GM19043 (cell line): Measurements from ENCODE around the gene CCDC144A.
A peak's percentile ranks its signal among the peaks of the same experiment; 100 is the strongest.
"Not testable (repeated sequence)": the region's sequence is repeated elsewhere in the genome, so short reads cannot be mapped to it uniquely, and the experiment has no call there.

Source experiments
- ATAC-seq: cut with Tn5 transposase; IDR thresholded peaks from one replicate; pipeline ENCODE4 v1.9.1; 2021; ENCODE audit warnings: low read depth; ENCODE audit not compliant: unreplicated experiment

The CCDC144A gene, protein sequence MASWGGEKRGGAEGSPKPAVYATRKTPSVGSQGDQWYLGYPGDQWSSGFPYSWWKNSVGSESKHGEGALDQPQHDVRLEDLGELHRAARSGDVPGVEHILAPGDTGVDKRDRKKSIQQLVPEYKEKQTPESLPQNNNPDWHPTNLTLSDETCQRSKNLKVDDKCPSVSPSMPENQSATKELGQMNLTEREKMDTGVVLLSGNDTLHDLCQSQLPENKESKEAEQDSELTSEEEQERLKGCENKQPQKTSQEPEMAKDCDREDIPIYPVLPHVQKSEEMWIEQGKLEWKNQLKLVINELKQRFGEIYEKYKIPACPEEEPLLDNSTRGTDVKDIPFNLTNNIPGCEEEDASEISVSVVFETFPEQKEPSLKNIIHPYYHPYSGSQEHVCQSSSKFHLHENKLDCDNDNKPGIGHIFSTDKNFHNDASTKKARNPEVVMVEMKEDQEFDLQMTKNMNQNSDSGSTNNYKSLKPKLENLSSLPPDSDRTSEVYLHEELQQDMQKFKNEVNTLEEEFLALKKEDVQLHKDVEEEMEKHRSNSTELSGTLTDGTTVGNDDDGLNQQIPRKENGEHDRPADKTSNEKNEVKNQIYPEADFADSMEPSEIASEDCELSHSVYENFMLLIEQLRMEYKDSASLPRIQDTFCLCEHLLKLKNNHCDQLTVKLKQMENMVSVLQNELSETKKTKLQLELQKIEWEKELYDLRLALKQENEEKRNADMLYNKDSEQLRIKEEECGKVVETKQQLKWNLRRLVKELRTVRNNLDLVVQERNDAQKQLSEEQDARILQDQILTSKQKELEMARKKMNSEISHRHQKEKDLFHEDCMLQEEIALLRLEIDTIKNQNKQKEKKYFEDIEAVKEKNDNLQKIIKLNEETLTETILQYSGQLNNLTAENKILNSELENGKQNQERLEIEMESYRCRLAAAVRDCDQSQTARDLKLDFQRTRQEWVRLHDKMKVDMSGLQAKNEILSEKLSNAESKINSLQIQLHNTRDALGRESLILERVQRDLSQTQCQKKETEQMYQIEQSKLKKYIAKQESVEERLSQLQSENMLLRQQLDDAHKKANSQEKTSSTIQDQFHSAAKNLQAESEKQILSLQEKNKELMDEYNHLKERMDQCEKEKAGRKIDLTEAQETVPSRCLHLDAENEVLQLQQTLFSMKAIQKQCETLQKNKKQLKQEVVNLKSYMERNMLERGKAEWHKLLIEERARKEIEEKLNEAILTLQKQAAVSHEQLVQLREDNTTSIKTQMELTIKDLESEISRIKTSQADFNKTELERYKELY (N-terminal part only)

DNA sequence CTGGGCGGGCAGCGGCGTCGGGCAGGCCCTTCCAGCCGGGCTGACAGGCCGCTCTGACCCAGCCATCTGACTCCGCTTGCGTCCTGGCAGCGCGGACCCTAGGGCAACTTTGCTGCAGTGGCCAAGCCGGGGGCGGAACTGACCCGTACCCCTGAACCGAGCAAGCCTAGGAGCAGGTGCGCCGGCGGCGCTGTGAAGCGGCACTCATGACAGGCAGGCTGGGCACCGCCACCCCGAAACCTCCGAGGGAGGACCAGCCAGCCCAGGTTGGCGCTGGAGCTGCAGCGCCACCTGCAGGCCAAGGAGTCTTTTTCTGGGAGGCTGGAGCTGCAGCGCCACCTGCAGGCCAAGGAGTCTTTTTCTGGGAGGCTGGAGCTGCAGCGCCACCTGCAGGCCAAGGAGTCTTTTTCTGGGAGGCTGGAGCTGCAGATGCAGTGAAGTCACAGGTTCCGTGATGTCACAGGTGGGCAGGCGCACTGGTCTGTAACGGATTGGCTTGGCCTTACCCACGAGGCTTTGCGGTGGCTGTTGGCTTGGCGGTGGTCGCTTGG is at the start of gene CCDC144A:
Gene CCDC144A (plus strand): TSS at position 511 of the 551 bp plus-strand sequence. CDS start 160 bp downstream, outside the sequence.
- not testable (repeated sequence) for ATAC-seq

DNA sequence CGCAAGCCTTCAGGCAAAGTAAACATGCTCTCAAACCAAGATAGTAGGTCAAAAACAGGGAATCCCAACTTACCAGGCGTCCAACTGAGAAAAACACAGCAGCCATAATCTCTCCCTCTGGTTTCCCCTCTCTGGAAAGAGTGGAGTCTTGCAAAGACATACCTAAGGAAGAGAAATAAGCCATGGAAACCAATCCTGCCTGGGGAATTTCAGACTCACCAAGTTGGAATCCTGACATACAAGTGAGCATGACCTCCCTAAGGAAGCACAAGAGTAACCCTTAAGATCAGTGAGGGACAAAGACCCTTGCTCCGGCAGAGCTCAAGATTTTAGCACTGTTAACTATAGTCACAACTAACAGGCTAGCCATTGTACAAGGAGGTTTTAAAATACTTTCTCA is 40.5 kb upstream of the CCDC144A start:
- ATAC-seq = no peak

DNA sequence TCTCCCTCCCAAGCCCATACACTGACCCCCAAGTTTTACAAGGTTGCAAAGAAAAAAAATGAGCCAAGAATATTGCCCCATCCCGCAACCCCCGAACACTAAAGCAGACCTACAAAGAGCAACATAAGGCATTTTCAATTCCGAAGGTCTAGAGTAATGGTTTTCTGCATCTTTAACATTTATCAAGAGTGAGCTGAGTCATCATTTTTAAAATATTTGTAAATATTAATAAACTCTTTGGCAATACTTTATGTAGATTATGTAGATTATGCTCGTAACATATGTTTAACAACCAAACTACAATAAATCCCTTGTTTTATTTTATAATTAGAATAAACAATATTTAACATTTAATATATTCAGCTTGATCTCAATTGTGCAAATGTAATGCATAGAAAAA is 37.8 kb upstream of the CCDC144A start:
- ATAC-seq = no peak

DNA sequence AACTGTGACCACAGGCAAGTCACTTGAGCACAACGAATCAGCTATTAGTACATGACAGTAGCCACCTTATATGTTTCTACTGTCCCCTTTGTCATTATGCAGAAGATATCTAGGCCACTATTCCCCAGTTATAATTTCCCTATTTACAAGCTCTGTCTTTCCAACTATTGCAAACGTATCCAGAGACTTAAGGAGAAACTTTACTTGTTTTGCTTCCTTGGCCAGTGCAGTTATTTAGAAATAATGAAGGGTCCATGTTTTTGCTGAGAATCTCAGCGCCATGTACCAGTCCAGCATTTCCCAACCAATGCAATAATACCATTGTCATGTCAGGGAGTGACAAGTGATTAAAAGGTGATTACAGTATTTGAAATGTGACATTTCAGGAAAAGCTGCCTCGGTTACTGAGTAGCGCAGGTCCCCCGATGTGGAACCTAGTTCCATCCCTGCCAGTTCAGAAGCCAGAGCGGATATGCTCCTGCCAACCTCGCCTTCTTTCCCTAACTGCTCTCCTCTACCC is 37.1 kb upstream of the CCDC144A start:
- ATAC-seq = no peak

DNA sequence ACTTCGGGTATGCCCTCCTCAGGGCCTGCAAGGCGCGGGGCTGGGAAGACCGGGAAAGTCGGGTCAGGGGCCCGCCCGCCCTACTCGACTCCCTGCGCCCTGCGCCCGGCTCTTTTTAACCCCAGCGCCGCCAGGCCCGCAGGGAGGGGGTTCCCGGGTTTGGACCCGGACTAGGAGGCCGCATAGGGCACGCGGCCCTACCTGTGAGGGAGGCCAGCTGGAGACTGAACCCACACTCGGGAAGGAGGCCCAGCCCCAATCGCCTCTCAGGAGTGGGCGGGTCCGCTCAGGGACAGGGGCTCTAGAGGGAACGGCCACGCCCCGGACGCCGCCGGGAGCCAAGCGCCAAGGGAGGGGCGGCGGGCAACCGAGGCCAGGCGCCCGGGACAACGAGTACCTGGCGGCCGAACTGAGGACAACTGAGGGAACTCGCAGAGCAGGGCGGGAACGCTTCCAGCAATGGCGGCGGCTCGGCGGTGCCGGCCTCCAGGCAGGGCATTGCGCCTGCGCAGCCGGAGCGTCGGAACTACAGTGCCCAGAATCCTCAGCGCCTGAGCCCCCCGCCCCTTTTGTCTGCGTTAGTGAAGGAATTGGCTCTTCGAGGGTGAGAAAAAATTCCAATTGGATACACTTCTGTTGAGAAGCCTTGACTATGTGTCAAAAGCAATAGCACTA is 36.5 kb upstream of the CCDC144A start, which contains the start of gene ZNF624:
Gene ZNF624 (minus strand): TSS at position 484 of the 675 bp plus-strand sequence.
- peak; percentile 86 for ATAC-seq

DNA sequence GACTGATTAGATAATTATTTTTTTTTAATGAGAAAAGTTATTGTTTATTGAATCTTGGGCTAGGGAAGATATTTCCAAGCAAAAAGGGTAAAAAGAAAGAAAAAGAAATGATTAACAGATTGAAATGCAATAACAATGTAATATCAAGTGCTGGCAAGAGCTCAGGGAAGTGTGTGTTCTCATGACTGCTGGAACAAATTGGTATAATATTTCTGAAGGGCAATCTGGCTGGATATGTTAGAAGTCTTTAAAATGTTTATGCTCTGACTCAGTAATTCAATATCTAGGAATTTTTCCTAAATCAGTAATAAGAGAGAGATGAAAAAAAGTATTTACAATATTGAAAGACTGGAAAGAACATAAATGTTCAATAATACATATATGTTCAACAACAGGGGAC is 28.8 kb upstream of the CCDC144A start:
- no peak for ATAC-seq

DNA sequence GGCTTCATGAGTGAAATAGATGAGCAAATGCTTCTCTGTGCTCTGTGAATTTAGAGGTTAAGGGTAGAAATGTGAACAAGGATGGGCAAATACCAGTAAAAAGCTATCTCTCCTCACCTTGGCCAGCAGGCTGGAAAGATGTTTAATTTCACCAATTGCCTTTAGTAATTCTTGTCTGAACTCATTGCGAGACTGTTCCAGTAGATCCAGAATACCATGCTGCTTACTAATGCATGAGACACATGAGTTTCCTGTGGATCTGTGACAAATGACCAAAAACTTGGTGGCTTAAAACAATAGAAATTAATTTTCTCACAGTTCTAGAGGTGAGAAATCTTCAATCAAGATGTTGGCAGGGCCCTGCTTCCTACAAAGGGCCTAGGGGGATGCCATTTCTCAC is 27.1 kb upstream of the CCDC144A start:
- no peak for ATAC-seq

DNA sequence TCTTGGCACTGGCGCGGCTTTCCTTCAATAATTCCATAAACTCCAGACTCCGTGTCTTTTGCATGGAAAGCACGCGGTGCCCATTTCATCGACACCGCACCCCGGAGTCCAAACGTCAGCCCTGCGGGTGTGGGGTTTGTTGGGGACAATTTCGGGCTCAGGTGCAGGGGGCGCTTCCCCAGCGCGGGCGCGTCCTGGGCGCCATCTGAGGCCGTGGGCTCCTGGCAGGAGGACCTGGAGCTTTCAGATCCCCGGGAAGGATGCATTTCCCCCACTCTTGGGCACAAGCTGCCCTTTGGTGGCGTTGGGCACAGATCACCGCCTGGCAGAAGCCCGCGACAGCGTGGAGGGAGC is 23.5 kb upstream of the CCDC144A start:
- ATAC-seq = not testable (repeated sequence)

DNA sequence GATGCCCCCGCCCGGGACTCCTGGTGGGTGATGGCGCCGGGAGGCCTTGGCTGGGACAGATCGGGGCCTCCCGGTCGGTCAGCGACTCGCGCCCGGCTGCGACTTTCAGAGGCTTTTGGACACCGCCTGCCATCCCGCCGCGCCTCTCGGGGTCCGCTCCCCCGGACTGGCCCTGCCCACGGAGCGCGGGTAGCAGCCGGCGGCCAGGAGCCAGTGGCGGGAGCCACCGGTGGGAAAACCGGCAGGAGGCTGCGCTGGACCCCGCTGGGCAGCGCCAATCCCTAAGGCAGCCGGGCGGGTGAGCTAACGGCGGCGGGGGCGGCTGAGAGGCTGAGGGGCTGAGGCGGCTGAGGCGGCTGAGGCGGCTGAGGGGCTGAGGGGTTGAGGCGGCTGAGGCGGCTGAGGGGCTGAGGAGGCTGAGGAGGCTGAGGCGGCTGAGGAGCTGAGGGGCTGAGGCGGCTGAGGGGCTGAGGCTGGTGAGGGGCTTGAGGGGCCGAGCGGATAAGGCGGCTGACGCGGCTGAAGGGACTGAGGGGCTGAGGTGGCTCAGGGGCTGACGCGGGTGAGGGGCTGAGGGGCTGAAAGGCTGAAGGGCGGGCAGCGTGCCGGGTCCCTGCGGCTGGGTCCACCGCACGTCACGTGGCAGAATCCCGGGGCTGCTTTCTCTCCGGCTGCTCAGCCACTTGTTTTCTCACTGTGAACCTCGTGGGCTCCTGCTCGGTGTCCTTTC is 23.0 kb upstream of the CCDC144A start:
- ATAC-seq = not testable (repeated sequence)

DNA sequence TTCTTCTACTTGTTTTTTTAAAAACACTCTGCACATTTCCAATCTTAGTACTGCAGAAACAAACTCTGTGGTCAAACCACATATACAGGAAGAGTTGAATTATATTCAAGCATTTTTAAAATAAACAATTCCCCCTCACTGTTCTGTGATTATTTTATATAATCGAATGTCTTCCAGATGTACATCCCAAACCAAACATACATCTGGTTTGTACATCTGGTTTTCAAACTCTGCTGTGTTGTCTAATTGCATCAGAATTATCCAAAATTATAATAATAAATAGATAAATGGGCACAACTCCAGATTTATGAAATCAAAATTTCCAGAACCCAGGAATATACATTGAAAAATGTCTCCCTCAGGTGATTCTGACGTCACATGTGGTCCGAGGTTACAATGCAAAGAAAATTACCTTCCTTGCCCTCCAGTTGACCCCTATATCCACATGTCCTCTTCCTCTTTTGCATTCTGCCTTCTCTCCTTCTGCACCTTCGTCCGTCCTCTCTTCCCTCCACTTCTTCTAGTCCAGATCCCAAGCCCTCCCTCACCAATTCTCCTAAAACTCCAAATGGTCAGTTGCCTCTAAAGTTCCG is 13.3 kb upstream of the CCDC144A start:
- ATAC-seq = no peak

DNA sequence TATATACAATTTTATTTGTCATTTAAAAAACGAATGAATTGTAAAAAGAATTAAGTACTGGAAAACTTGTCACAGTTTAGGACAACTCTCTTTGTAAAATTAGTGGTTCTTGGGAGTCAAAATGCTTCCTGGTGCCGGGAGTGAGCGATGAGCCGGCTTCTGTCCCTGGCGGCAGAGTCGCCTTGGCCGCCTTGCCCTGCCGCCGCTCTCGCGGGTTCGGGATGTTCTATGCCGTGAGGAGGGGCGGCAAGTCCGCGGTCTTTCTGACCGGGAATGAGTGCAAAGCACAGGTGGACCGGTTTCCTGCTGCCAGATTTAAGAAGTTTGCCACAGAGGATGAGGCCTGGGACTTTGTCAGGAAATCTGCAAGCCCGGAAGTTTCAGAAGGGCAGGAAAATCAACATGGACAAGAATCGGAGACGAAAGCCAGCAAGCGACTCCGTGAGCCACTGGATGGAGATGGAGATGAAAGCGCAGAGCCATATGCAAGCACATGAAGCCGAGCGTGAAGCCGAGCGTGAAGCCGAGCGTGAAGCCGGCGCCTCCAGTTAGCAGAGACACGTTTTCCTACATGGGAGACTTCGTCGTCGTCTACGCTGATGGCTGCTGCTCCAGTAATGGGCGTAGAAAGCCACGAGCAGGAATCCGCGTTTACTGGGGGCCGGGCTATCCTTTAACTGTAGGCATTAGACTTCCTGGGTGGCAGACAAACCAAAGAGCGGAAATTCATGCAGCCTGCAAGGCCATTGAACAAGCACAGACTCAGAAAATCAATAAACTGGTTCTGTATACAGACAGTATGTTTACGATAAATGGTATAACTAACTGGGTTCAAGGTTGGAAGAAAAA is 6.5 kb upstream of the CCDC144A start:
- ATAC-seq = not testable (repeated sequence)

DNA sequence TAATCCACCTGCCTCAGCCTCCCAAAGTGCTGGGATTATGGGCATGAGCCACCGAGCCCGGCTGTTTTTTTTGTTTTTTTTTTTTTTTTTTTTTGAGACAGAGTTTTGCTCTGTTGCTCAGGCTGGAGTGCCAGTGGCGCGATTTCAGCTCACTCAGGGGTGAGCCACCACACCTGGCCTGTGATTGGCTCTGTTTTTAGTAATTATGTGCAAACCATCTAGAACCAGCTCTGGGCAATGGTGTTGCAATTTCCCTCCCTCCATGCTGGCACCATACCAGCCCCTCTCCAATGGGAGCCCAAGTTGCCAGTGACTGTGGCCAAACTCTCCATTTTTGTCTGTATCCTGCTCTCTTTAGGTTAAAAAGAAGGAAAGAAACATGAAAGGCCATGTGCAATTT is 4.0 kb upstream of the CCDC144A start:
- not testable (repeated sequence) for ATAC-seq

DNA sequence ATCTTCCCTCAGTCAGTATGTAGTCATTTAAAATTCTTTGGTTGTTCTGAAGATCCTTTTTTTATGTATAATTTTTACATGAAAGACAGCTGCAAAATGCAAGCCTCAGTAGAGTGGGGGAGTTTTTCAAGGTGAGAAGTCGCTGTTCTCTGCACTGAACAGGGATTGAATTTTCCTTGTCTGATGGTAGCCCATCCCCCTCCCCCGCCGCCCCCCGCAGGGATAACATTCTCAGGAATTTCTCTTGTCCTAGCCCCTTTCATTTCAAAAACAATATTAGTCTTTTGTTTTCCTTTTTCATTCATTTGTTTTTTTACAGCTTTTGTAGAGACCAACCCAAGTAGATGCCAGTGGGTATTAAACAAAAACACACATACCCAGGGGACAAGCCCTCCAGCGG is 2.9 kb upstream of the CCDC144A start:
- ATAC-seq = not testable (repeated sequence)

DNA sequence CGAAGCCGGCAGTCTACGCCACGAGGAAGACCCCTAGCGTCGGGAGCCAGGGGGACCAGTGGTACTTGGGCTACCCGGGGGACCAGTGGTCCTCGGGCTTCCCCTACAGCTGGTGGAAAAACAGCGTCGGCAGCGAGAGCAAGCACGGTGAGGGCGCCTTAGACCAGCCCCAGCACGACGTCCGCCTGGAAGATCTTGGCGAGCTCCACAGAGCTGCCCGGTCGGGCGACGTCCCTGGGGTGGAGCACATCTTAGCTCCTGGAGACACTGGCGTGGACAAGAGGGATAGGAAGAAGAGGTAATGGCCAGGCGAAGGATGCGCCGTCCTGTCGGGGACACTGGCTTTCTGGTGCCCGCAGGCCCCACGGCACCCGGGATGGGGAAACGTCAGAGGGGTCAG is 406 bp downstream of the CCDC144A start:
- not testable (repeated sequence) for ATAC-seq

DNA sequence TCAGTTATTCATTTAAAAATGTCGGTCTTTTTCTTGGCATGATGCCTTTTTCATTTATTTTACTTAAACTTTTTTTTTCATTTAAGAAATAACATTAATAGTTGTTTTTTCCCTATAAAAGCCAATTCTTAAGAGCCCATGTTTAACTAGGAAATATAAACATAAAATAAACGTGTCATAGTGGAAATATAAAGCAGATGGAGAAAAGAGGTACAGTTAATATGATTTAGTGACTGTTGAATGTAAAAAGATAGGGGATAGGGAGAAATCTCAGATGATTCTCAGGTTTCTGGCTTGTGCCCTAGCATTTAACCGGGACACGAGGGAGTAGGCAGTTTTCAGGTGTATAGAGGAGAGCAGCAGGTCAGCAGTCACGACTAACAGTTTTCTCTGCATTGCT is 7.6 kb downstream of the CCDC144A start:
- not testable (repeated sequence) for ATAC-seq

DNA sequence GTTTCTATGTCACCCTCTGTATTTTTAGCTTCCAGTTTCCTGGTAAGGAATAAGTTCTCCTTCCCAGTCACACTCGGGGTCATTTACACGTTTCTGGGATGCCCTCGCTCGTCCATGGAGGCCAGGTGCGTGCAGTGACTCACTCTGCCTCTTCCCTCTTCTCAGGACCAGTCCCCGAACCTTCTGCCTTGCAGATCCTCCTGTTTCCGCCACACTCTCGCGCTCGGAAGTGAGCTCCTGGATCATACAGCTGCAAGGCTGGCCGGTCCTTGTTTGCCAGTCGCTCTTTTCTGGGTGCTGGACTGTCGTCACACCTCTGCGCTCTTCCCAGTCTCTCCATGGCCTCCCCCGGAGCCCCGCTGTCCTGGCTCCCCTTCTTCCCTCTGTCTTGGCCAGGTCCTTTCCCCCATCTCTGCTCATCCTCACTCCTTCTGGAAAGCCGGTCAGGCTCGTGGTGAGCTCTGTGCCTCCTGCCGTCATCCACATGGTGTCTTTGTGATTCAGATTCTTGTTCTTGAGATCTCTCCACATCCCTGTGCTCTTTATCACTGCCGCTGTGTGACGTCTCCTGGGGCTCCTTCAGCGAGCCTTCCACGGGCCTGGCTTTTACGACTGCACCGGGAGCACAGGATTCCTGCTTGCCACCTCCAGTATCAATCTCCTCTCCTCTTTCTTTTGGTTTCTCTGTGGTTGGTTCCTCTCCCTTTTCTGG is 55.6 kb downstream of the CCDC144A start:
- not testable (repeated sequence) for ATAC-seq

DNA sequence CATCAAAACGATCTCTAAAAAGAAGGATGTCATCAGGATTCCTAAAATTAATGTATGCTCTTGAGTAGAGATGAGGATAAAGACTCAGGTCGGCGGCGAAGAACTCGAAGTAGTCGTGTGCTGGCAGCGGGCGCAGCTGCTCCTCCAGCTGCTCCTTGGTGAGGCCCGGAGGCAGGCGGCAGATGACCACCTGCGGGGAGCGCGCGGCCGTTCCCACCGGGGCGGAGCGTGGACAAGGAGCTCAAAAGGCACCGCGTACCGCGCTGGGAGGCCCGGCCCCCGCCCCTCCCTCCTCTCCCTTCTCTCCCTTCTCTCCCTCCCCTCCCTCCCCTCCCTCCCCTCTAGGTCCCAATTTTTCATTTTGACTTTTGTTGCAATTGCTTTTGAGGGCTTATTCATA is 56.5 kb downstream of the CCDC144A start:
- ATAC-seq = not testable (repeated sequence)
